Heart left ventricle (tissue), 16 donors: ENCODE measurements around the gene DLG1. TPM values are rescaled to one million over a fixed set of nuclear protein-coding genes. Genes with fewer than 3 reads are reported as not detected.

Experiments used
- ATAC-seq, 4 donors: fragments of 200-7000 bp; cut with Tn5 transposase; one replicate each; pipeline ENCODE4 v1.9.1; 2020 to 2022; ENCODE audit warnings: moderate library complexity in 4 of 4, mild to moderate bottlenecking in 3 of 4, moderate number of reproducible peaks in 1 of 4
- DNase-seq, 5 donors: peaks; one replicate each; pipeline ENCODE4 v3.0.0-alpha.2; 2020
- H3K27ac ChIP-seq, 12 donors: fragments of 200-600 bp; sonication (generic) in 4 of 12; one replicate each; pipeline versions ENCODE4 v1.5.0 to v1.8.0; 2016 to 2022; ENCODE audit warnings: mild to moderate bottlenecking in 2 of 12
- H3K27me3 ChIP-seq, 9 donors: fragments of 200-600 bp; sonication (generic) in 2 of 9; one replicate each; pipeline versions ENCODE4 v1.5.1 to v1.8.0; 2016 to 2022; ENCODE audit warnings: mild to moderate bottlenecking in 3 of 9
- H3K36me3 ChIP-seq, 9 donors: fragments of 200-600 bp; sonication (generic) in 2 of 9; one replicate each; pipeline versions ENCODE4 v1.5.0 to v1.8.0; 2018 to 2022; ENCODE audit warnings: mild to moderate bottlenecking in 2 of 9
- H3K4me1 ChIP-seq, 12 donors: fragments of 200-600 bp; sonication (generic) in 4 of 12; one replicate each; pipeline versions ENCODE4 v1.5.0 to v1.8.0; 2016 to 2022; ENCODE audit warnings: mild to moderate bottlenecking in 3 of 12
- H3K4me3 ChIP-seq, 12 donors: fragments of 200-600 bp; sonication (generic) in 4 of 12; one replicate each; pipeline versions ENCODE4 v1.5.0 to v1.8.0; 2017 to 2022; ENCODE audit warnings: mild to moderate bottlenecking in 9 of 12, moderate library complexity in 4 of 12
- H3K9me3 ChIP-seq, 12 donors: fragments of 200-600 bp; sonication (generic) in 4 of 12; one replicate each; pipeline versions ENCODE4 v1.5.0 to v1.8.0; 2016 to 2022; ENCODE audit warnings: mild to moderate bottlenecking in 1 of 12
- CTCF ChIP-seq, 12 donors: fragments of 200-600 bp; sonication (generic) in 4 of 12; IDR thresholded peaks; one replicate each; pipeline versions ENCODE4 v1.5.0 to v1.8.0; 2018 to 2022; ENCODE audit warnings: antibody characterized with exemption in 12 of 12, mild to moderate bottlenecking in 5 of 12
- POLR2A ChIP-seq, 2 donors: fragments of 450-650 bp; IDR thresholded peaks; one replicate each; pipeline ENCODE4 v1.6.1; 2017; ENCODE audit warnings: antibody characterized with exemption in 2 of 2, mild to moderate bottlenecking in 2 of 2, moderate library complexity in 2 of 2
- WGBS, 4 donors: extraction: QIAGEN DNeasy Blood & Tissue Kit in 2 of 4; methylation state at CpG; one replicate each; pipeline versions ENCODE4 v1.1.5 to v1.1.7; 2013 to 2018; 5-methylcytosine and 5-hydroxymethylcytosine counted together
- intact Hi-C, 10 donors: fragments of 100-400 bp; cut with DNase I; formaldehyde crosslinking; loops; one replicate each; pipeline versions ENCODE4 v1.11.1 to v1.14.2; 2022
- polyA plus RNA-seq, 2 donors: library from polyadenylated mRNA; stranded (reverse); fragments of 200-250 nt; gene quantifications; one replicate each; pipeline ENCODE4 v1.2.3, GENCODE V29; 2013
- total RNA-seq, 9 donors: library from RNA; depleted of rRNA in 2 of 9; stranded (reverse); fragments of >200 nt in 2 of 9; fragmentation: NEBNext Ultra II Directional in 3 of 9; extraction: Animal tissue kit (Norgen Biotek cat#: 25700) in 3 of 9; gene quantifications; one replicate each; pipeline versions ENCODE4 v1.1.0 to v1.2.4, GENCODE V29; 2016 to 2023
- donor health status: ischemic (EF 13 %, LVEDD 7.1; RV severe dilation, severe dysfunction).
- donor health status: healthy with polysubstance abuse.
- donor health status: DM: no; HTN: yes; CAD: no.
- donor health status: DM: no; HTN: no; CAD: no.
- donor health status: ischemic (EF 25% LVEDD 6.9; RV normal size, moderate dysfunction).
- donor health status: ischemic (EF 25% LVEDD 5.7; RV mildly dilated, moderate dysfunction).
- donor health status: healthy.
- donor health status: DM: yes; HTN: yes; CAD: no.
- donor health status: ischemic (EF 35%, LVEDD 5.7; RV mildly dilated, moderate dysfunction).
- donor health status: nonischemic (EF 11% LVEDD 7.7; RV severe dilation, severe dysfunction).
- donor health status: DM: yes; HTN: yes; CAD: no.
- donor health status: PGD.
- donor health status: ischemic (EF 29% LVEDD 5.4; RV normal size, mild dysfunction).
- donor health status: nonischemic (EF 23%, LVEDD 6.1; RV moderate dilation, normal function).

Gene DLG1
- total and polyA plus RNA-seq, 11 donors: 17.4 to 151 (median 63.6) TPM

GRCh38 chr3:197303452-197303851 is 5.0 kb upstream of the DLG1 start:
- no peaks in the 10 kb centered on the region for H3K27me3 ChIP-seq
- H3K4me1 ChIP-seq: peaks cover 0 to 19% (median 4%) of the 10 kb centered on the region in 12 donors
- H3K4me3 ChIP-seq: no peak overlapping the region
- H3K9me3 ChIP-seq: no peaks in the 10 kb centered on the region
- DNase-seq: no peak
- WGBS, 4 donors: 59 to 68% (median 63%) methylated on average over 6 of the region's 6 CpGs
- TF ChIP-seq CTCF (IDR thresholded peaks at IDR 0.05) (no peak), POLR2A (IDR thresholded peaks at IDR 0.05) (no peak)
- no peaks in the 10 kb centered on the region for H3K36me3 ChIP-seq
- intact Hi-C loops: loop anchor here in 1 of 10 donors (5.0 kb wide), 1 partner anchor 49 kb away; no protein-coding TSS in a partner anchor
- no peak for ATAC-seq
- no peak overlapping the region for H3K27ac ChIP-seq

- Histone ChIP-seq H3K4me1 (peaks cover 0 to 17% (median 3%) of the 10 kb centered on the region in 12 donors), H3K36me3 (no peaks in the 10 kb centered on the region), H3K9me3 (no peaks in the 10 kb centered on the region), H3K4me3 (no peak overlapping the region), H3K27ac (no peak overlapping the region), H3K27me3 (no peaks in the 10 kb centered on the region)
- ATAC-seq (no peak), DNase-seq (no peak)
- WGBS, 4 donors: 81 to 89% (median 83%) methylated on average over 3 of the region's 3 CpGs
- TF ChIP-seq POLR2A (IDR thresholded peaks at IDR 0.05): no peak
- no peak for TF ChIP-seq CTCF (IDR thresholded peaks at IDR 0.05)
- intact Hi-C loops: loop anchor here in 1 of 10 donors (5.0 kb wide), 1 partner anchor 49 kb away; no protein-coding TSS in a partner anchor
These were observed 4.4 kb upstream of the DLG1 start for GRCh38 chr3:197302696-197303341.

- no peaks in the 10 kb centered on the region for H3K36me3 ChIP-seq
- peaks cover 0 to 18% (median 4%) of the 10 kb centered on the region in 12 donors for H3K4me1 ChIP-seq
- no peak overlapping the region for H3K4me3 ChIP-seq
- intact Hi-C loops: loop anchor here in 1 of 10 donors (5.0 kb wide), 1 partner anchor 50 kb away; no protein-coding TSS in a partner anchor
- H3K27me3 ChIP-seq: no peaks in the 10 kb centered on the region
- TF ChIP-seq POLR2A (IDR thresholded peaks at IDR 0.05): no peak
- TF ChIP-seq CTCF (IDR thresholded peaks at IDR 0.05): no peak
- DNase-seq (no peak), ATAC-seq (no peak)
- WGBS, 4 donors: 94 to 97% (median 96%) methylated on average over 3 of the region's 3 CpGs
- H3K9me3 ChIP-seq: no peaks in the 10 kb centered on the region
- no peak overlapping the region for H3K27ac ChIP-seq
These were observed 3.6 kb upstream of the DLG1 start for GRCh38 chr3:197302033-197302432.

- TF ChIP-seq POLR2A (IDR thresholded peaks at IDR 0.05): no peak
- no peak for TF ChIP-seq CTCF (IDR thresholded peaks at IDR 0.05)
- no peak overlapping the region for H3K4me3 ChIP-seq
- peaks cover 0 to 10% (median 0%) of the 10 kb centered on the region in 9 donors for H3K36me3 ChIP-seq
- H3K4me1 ChIP-seq: peaks cover 0 to 28% (median 13%) of the 10 kb centered on the region in 12 donors
- no peaks in the 10 kb centered on the region for H3K27me3 ChIP-seq
- intact Hi-C loops: loop anchor here in 1 of 10 donors (5.0 kb wide), 1 partner anchor 52 kb away; no protein-coding TSS in a partner anchor
- ATAC-seq (no peak), DNase-seq (no peak)
- WGBS, 4 donors: 89 to 92% (median 90%) methylated on average over 7 of the region's 7 CpGs
- no peaks in the 10 kb centered on the region for H3K9me3 ChIP-seq
- no peak overlapping the region for H3K27ac ChIP-seq
These were observed 1.9 kb upstream of the DLG1 start for GRCh38 chr3:197300361-197300760.
